SK-N-SH (cell line): ENCODE results near the gene FOXO1. TPM values are rescaled to one million over a fixed set of nuclear protein-coding genes. Genes with fewer than 3 reads are reported as not detected.

Experiments
- CTCF ChIA-PET: fragments of 300-600, 350-600 bp; formaldehyde crosslinking; extraction: SDS; loops from one replicate; lab custom pipeline; 2021; lab: Yijun Ruan, JAX
- POLR2A ChIA-PET: fragments of 350-600 bp; sonication (Branson Sonifier 250); formaldehyde crosslinking; extraction: SDS; loops from one replicate; lab custom pipeline; 2020; ENCODE audit warnings: antibody characterized with exemption, inconsistent platforms; lab: Yijun Ruan, JAX
- DNase-seq: peaks from one replicate; pipeline ENCODE4 v3.0.0; 2012
- H2AFZ ChIP-seq: fragments of 200-600 bp; sonication (generic); 2 replicates; pipeline ENCODE4 v1.8.1; 2016; ENCODE audit warnings: antibody characterized with exemption, mild to moderate bottlenecking, low read depth
- H3F3A ChIP-seq: fragments of 200-600 bp; sonication (generic); replicated peaks from 2 replicates; pipeline ENCODE3; 2016; ENCODE audit warnings: antibody characterized with exemption, mild to moderate bottlenecking; ENCODE audit not compliant: insufficient read depth
- H3K27ac ChIP-seq, 2 experiments: fragments of 200-500 bp in 1 of 2; fragments of 200-600 bp in 1 of 2; sonication (Bioruptor generic) in 1 of 2; sonication (generic), shearing (Covaris generic) in 1 of 2; 2 replicates each; pipeline versions ENCODE4 v1.5.1 to v1.6.1; 2014 to 2016; ENCODE audit warnings: low read depth in 2 of 2, inconsistent platforms in 1 of 2, low read length in 1 of 2, mild to moderate bottlenecking in 1 of 2, mixed read lengths in 1 of 2
- H3K27me3 ChIP-seq: fragments of 200-600 bp; sonication (generic), shearing (Covaris generic); 2 replicates; pipeline ENCODE4 v1.6.1; 2016; ENCODE audit warnings: mixed run types; ENCODE audit not compliant: insufficient read depth
- H3K36me3 ChIP-seq, 2 experiments: fragments of 200-500 bp in 1 of 2; fragments of 200-600 bp in 1 of 2; sonication (Bioruptor generic) in 1 of 2; sonication (generic) in 1 of 2; replicated peaks in 1 of 2; 2 replicates each; pipeline versions ENCODE3 to v1.5.1; 2014 to 2016; ENCODE audit warnings: low read length in 1 of 2, mild to moderate bottlenecking in 1 of 2; ENCODE audit not compliant: insufficient read depth in 2 of 2, control insufficient read depth in 1 of 2
- H3K4me1 ChIP-seq, 2 experiments: fragments of 200-500 bp in 1 of 2; fragments of 200-600 bp in 1 of 2; sonication (Bioruptor generic) in 1 of 2; sonication (generic), shearing (Covaris generic) in 1 of 2; 2 replicates each; pipeline versions ENCODE4 v1.5.1 to v1.6.1; 2014 to 2016; ENCODE audit warnings: low read depth in 1 of 2, low read length in 1 of 2, mixed run types in 1 of 2; ENCODE audit not compliant: insufficient read depth in 2 of 2, control insufficient read depth in 1 of 2
- H3K4me2 ChIP-seq: fragments of 200-600 bp; sonication (generic), shearing (Covaris generic); 2 replicates; pipeline ENCODE4 v1.6.1; 2017; ENCODE audit warnings: mixed run types
- H3K4me3 ChIP-seq, 2 experiments: fragments of 200-500 bp in 1 of 2; fragments of 200-600 bp in 1 of 2; sonication (Bioruptor generic) in 1 of 2; sonication (generic), shearing (Covaris generic) in 1 of 2; 2 replicates each; pipeline versions ENCODE4 v1.5.1 to v1.8.1; 2014 to 2016; ENCODE audit warnings: low read depth in 2 of 2, inconsistent platforms in 1 of 2, low read length in 1 of 2, mild to moderate bottlenecking in 1 of 2, mixed read lengths in 1 of 2, moderate library complexity in 1 of 2
- H3K79me2 ChIP-seq: fragments of 200-600 bp; sonication (generic); 2 replicates; pipeline ENCODE4 v1.8.1; 2017; ENCODE audit warnings: mild to moderate bottlenecking; ENCODE audit not compliant: insufficient read depth
- H3K9ac ChIP-seq: fragments of 200-600 bp; sonication (generic); 2 replicates; pipeline ENCODE4 v1.6.1; 2017; ENCODE audit warnings: mixed run types
- H3K9me2 ChIP-seq: fragments of 200-600 bp; sonication (generic); 2 replicates; pipeline ENCODE4 v1.6.1; 2017; ENCODE audit warnings: mixed run types
- H3K9me3 ChIP-seq: fragments of 200-600 bp; sonication (generic); 2 replicates; pipeline ENCODE4 v1.6.1; 2017; ENCODE audit warnings: mixed run types, mild to moderate bottlenecking, moderate library complexity
- H4K20me1 ChIP-seq: fragments of 200-600 bp; sonication (generic); 2 replicates; pipeline ENCODE4 v1.6.1; 2017; ENCODE audit warnings: mild to moderate bottlenecking, mixed run types; ENCODE audit not compliant: insufficient read depth
- CHD2 ChIP-seq: fragments of 150-350 bp; IDR thresholded peaks from 2 replicates; pipeline ENCODE4 v1.6.1; 2018; ENCODE audit warnings: low read length; ENCODE audit not compliant: partially characterized antibody
- ELF1 ChIP-seq: IDR thresholded peaks from 2 replicates; pipeline ENCODE4 v1.4.0; 2012
- EP300 ChIP-seq, 2 experiments: IDR thresholded peaks; 2 replicates each; pipeline versions ENCODE4 v1.4.0 to v1.6.1; 2012; ENCODE audit warnings: borderline replicate concordance in 1 of 2, low read depth in 1 of 2, low read length in 1 of 2
- EZH2phosphoT487 ChIP-seq: fragments of 200-600 bp; sonication (generic); IDR thresholded peaks from 2 replicates; pipeline ENCODE4 v1.6.1; 2017; ENCODE audit warnings: low read depth, mixed run types, mild to moderate bottlenecking, antibody characterized with exemption, moderate library complexity, borderline replicate concordance
- FOXJ3 ChIP-seq: sonication (generic); formaldehyde crosslinking; IDR thresholded peaks from 2 replicates; pipeline ENCODE4 v1.5.1; 2020; ENCODE audit warnings: mild to moderate bottlenecking, missing genetic modification reagents
- GATA2 ChIP-seq: sonication (generic); formaldehyde crosslinking; IDR thresholded peaks from 2 replicates; pipeline ENCODE4 v1.5.0; 2020; ENCODE audit warnings: mild to moderate bottlenecking, missing genetic modification reagents
- JUND ChIP-seq: IDR thresholded peaks from 2 replicates; pipeline ENCODE4 v1.4.0; 2012
- MEF2A ChIP-seq: IDR thresholded peaks from 2 replicates; pipeline ENCODE4 v1.4.0; 2012; ENCODE audit warnings: low read depth, borderline replicate concordance
- MXI1 ChIP-seq: IDR thresholded peaks from 2 replicates; pipeline ENCODE4 v1.6.1; 2012; ENCODE audit warnings: mild to moderate bottlenecking, low read depth, low read length, improper control_type of control experiment
- NFIC ChIP-seq: IDR thresholded peaks from 2 replicates; pipeline ENCODE4 v1.4.0; 2012; ENCODE audit warnings: borderline replicate concordance
- RCOR1 ChIP-seq: fragments of 150-350 bp; IDR thresholded peaks from 2 replicates; pipeline ENCODE4 v1.6.1; 2017; ENCODE audit warnings: antibody characterized with exemption, low read length
- RFX5 ChIP-seq: IDR thresholded peaks from 2 replicates; pipeline ENCODE4 v1.6.1; 2012; ENCODE audit warnings: mild to moderate bottlenecking, improper control_type of control experiment, low read length
- TAF1 ChIP-seq: IDR thresholded peaks from 2 replicates; pipeline ENCODE4 v1.6.1; 2012; ENCODE audit warnings: low read depth, mild to moderate bottlenecking, low read length, moderate library complexity, borderline replicate concordance
- TCF12 ChIP-seq: IDR thresholded peaks from 2 replicates; pipeline ENCODE4 v1.4.0; 2012
- TEAD4 ChIP-seq: IDR thresholded peaks from 2 replicates; pipeline ENCODE4 v1.4.0; 2012; ENCODE audit warnings: mild to moderate bottlenecking, borderline replicate concordance; ENCODE audit not compliant: insufficient read depth
- YY1 ChIP-seq: IDR thresholded peaks from 2 replicates; pipeline ENCODE4 v1.4.0; 2012; ENCODE audit warnings: low read depth, mild to moderate bottlenecking
- WGBS: methylation state at CpG from one replicate; pipeline ENCODE4 v1.1.6; 2017; ENCODE audit warnings: low lambda C conversion rate; 5-methylcytosine and 5-hydroxymethylcytosine counted together
- polyA plus RNA-seq, 3 experiments: library from polyadenylated mRNA; depleted of rRNA; stranded (reverse); fragments of >200 nt; gene quantifications; 2 replicates each; pipeline ENCODE4 v1.2.3, GENCODE V29; 2012
- TF ChIP-seq, protein P1 (sequence below): IDR thresholded peaks from 2 replicates; pipeline ENCODE4 v1.4.0; 2012; ENCODE audit warnings: low read depth, borderline replicate concordance
- TF ChIP-seq, protein P2 (sequence below): IDR thresholded peaks from 2 replicates; pipeline ENCODE4 v1.6.1; 2012; ENCODE audit warnings: mild to moderate bottlenecking, low read depth, low read length, moderate library complexity
- TF ChIP-seq, protein P3 (sequence below): fragments of 150-350 bp; IDR thresholded peaks from 2 replicates; pipeline ENCODE4 v1.6.1; 2016; ENCODE audit warnings: mild to moderate bottlenecking, low read depth, low read length
- TF ChIP-seq, protein P4 (sequence below): fragments of 150-350 bp; IDR thresholded peaks from 2 replicates; pipeline ENCODE4 v1.6.1; 2017; ENCODE audit warnings: antibody characterized with exemption, low read length, low read depth, borderline replicate concordance

The FOXO1 gene
- polyA plus RNA-seq, 1 of the 3 experiments (the other 2 are of a cell fraction), result 1.8 TPM

DNA sequence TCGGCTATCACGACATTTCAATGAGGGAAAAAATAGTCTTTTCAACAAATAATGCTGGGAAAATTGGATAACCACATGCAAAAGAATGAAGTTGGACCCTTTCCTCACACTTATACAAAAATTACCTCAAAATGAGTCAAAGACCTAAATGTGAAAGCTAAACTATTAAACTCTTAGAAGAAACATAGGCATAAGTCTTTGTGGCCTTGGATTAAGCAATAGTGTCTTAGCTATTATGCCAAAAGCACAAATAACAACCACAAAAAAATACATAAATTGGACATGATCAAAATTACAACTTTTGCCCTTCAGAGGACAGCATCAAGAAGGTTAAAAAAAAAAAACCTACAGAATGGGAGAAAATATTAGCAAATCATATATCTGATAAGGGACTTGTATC is 156.6 kb downstream of the FOXO1 start:
- no peak for DNase-seq
- no peaks in the 10 kb centered on the region for H3K36me3 ChIP-seq

DNA sequence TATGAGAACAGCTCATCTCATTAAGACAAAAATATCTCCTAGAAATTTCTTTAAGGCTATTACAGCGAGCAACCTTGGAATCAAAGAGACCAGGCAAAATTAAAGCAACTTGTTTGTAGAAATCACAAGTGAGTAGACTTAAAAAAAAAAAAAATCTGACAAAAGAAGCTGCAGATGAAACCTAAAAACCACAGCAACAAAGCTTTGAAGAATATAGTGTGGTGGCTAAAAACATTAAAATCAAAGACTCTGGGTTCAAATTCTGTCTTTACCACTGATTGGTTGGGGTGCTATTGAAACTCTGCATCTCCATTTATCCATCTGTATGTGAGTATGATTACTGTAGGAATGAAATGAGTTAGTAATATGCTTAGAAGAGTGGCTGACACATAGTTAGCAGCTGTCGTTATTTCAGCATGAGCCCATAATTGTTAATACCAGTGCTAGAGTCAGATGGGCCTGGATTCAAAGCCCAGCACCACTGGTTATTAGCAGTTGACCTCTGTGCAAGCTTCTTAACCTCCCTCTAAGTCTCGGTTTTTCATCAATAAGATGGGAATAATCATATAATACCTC is 157.6 kb downstream of the FOXO1 start:
- POLR2A ChIA-PET, result interaction anchor here (0.6 kb wide), 1 partner anchor 10 kb away, joined by 3 read pairs; no protein-coding TSS in a partner anchor
- TF ChIP-seq, protein P1, sequence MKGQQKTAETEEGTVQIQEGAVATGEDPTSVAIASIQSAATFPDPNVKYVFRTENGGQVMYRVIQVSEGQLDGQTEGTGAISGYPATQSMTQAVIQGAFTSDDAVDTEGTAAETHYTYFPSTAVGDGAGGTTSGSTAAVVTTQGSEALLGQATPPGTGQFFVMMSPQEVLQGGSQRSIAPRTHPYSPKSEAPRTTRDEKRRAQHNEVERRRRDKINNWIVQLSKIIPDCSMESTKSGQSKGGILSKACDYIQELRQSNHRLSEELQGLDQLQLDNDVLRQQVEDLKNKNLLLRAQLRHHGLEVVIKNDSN, result no peak
- TF ChIP-seq FOXJ3 (CRISPR knock-in tag), result no peak
- no peak for TF ChIP-seq RFX5
- TF ChIP-seq, protein P2, sequence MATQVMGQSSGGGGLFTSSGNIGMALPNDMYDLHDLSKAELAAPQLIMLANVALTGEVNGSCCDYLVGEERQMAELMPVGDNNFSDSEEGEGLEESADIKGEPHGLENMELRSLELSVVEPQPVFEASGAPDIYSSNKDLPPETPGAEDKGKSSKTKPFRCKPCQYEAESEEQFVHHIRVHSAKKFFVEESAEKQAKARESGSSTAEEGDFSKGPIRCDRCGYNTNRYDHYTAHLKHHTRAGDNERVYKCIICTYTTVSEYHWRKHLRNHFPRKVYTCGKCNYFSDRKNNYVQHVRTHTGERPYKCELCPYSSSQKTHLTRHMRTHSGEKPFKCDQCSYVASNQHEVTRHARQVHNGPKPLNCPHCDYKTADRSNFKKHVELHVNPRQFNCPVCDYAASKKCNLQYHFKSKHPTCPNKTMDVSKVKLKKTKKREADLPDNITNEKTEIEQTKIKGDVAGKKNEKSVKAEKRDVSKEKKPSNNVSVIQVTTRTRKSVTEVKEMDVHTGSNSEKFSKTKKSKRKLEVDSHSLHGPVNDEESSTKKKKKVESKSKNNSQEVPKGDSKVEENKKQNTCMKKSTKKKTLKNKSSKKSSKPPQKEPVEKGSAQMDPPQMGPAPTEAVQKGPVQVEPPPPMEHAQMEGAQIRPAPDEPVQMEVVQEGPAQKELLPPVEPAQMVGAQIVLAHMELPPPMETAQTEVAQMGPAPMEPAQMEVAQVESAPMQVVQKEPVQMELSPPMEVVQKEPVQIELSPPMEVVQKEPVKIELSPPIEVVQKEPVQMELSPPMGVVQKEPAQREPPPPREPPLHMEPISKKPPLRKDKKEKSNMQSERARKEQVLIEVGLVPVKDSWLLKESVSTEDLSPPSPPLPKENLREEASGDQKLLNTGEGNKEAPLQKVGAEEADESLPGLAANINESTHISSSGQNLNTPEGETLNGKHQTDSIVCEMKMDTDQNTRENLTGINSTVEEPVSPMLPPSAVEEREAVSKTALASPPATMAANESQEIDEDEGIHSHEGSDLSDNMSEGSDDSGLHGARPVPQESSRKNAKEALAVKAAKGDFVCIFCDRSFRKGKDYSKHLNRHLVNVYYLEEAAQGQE, result no peak
- no peak for TF ChIP-seq EZH2phosphoT487
- no peak for TF ChIP-seq MEF2A
- TF ChIP-seq, protein P3, sequence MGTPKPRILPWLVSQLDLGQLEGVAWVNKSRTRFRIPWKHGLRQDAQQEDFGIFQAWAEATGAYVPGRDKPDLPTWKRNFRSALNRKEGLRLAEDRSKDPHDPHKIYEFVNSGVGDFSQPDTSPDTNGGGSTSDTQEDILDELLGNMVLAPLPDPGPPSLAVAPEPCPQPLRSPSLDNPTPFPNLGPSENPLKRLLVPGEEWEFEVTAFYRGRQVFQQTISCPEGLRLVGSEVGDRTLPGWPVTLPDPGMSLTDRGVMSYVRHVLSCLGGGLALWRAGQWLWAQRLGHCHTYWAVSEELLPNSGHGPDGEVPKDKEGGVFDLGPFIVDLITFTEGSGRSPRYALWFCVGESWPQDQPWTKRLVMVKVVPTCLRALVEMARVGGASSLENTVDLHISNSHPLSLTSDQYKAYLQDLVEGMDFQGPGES, result no peak
- no peak for TF ChIP-seq RCOR1
- no peak for TF ChIP-seq YY1
- no peak for TF ChIP-seq JUND
- TF ChIP-seq CHD2, result no peak
- no peak for TF ChIP-seq MXI1
- TF ChIP-seq GATA2 (CRISPR knock-in tag), result no peak

More for the DNA sequence above, 156.6 kb downstream of the FOXO1 start:
- no peak overlapping the region for H3K9ac ChIP-seq
- H3K79me2 ChIP-seq, result no peaks in the 10 kb centered on the region
- H2AFZ ChIP-seq, result no peak overlapping the region
- TF ChIP-seq TEAD4 (no peak), CHD2 (no peak), TAF1 (no peak), TCF12 (no peak), YY1 (no peak), EP300 (IDR thresholded peaks at IDR 0.05; ENCODE audit: borderline replicate concordance in 1 of 2, low read depth in 1 of 2, low read length in 1 of 2) (no peak), MXI1 (no peak), FOXJ3 (CRISPR knock-in tag) (no peak), ELF1 (no peak), GATA2 (CRISPR knock-in tag) (no peak), RFX5 (no peak), EZH2phosphoT487 (no peak), NFIC (no peak)
- TF ChIP-seq, protein P4, sequence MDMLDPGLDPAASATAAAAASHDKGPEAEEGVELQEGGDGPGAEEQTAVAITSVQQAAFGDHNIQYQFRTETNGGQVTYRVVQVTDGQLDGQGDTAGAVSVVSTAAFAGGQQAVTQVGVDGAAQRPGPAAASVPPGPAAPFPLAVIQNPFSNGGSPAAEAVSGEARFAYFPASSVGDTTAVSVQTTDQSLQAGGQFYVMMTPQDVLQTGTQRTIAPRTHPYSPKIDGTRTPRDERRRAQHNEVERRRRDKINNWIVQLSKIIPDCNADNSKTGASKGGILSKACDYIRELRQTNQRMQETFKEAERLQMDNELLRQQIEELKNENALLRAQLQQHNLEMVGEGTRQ, result no peak
- TF ChIP-seq, protein P1, result no peak
- CTCF ChIA-PET, result no interaction called here
- H3K9me2 ChIP-seq, result no peaks in the 10 kb centered on the region
- 89% methylated on average over 2 of the region's 2 CpGs for WGBS
- H3K4me1 ChIP-seq, result peaks cover 0 to 2% of the 10 kb centered on the region in 2 experiments; a peak in 1 of 4 replicates
- no peaks in the 10 kb centered on the region for H3K27me3 ChIP-seq
- H3K4me3 ChIP-seq, result no peak overlapping the region
- no peak overlapping the region for H3K27ac ChIP-seq
- POLR2A ChIA-PET, result no interaction called here
- H3K4me2 ChIP-seq, result no peak overlapping the region
- no peaks in the 10 kb centered on the region for H3K9me3 ChIP-seq
- H4K20me1 ChIP-seq, result no peaks in the 10 kb centered on the region
- peaks cover 2% of the 10 kb centered on the region for H3F3A ChIP-seq

More for the DNA sequence above, 157.6 kb downstream of the FOXO1 start:
- Histone ChIP-seq H4K20me1 (no peaks in the 10 kb centered on the region), H2AFZ (no peak overlapping the region), H3K4me3 (no peak overlapping the region), H3K27ac (peak overlapping the region in 1 of 2 experiments; percentile 49; a peak in 1 of 4 replicates), H3K4me2 (no peak overlapping the region), H3K9me2 (no peaks in the 10 kb centered on the region), H3K36me3 (no peaks in the 10 kb centered on the region), H3F3A (peaks cover 6% of the 10 kb centered on the region), H3K9ac (no peak overlapping the region), H3K9me3 (no peaks in the 10 kb centered on the region), H3K79me2 (no peaks in the 10 kb centered on the region), H3K27me3 (no peaks in the 10 kb centered on the region), H3K4me1 (peaks cover 0 to 8% of the 10 kb centered on the region in 2 experiments; a peak in 1 of 4 replicates)
- no peak for DNase-seq
- WGBS, result 69% methylated on average over 3 of the region's 3 CpGs
- CTCF ChIA-PET, result interaction anchor here (1.4 kb wide), 1 partner anchor 15 kb away, joined by 3 read pairs; no protein-coding TSS in a partner anchor
